ENCODE measurements around the gene SPOP. TPM values are rescaled to one million over a fixed set of nuclear protein-coding genes. Genes with fewer than 3 reads are reported as not detected.

SPOP gene
- total and polyA plus RNA-seq, 2 experiments from 2014 or later = 13.9 to 18.6 TPM

- Histone ChIP-seq H3K9me2 (ENCODE audit: insufficient read depth) (no peaks in the 10 kb centered on the region), H4K20me1 (replicated peaks; ENCODE audit: insufficient read depth) (no peaks in the 10 kb centered on the region), H3K4me2 (no peak overlapping the region), H3K36me3 (ENCODE audit: insufficient read depth) (peaks cover 24% of the 10 kb centered on the region), H3K4me1 (ENCODE audit: insufficient read depth) (no peaks in the 10 kb centered on the region), H2AFZ (no peak overlapping the region), H3K4me3 (no peak overlapping the region), H3K79me2 (replicated peaks; ENCODE audit: insufficient read depth) (no peaks in the 10 kb centered on the region), H3K27me3 (ENCODE audit: insufficient read depth) (no peaks in the 10 kb centered on the region), H3F3A (replicated peaks; ENCODE audit: low read depth) (no peaks in the 10 kb centered on the region), H3K27ac (ENCODE audit: low read depth) (no peak overlapping the region)
- peaks cover 3% of the 10 kb centered on the region for H3K27me3 Mint-ChIP-seq (ENCODE audit: insufficient read depth, low read depth, poor library complexity)
- H3K36me3 Mint-ChIP-seq (ENCODE audit: low read depth) = peaks cover 45% of the 10 kb centered on the region
- ATAC-seq = no peak
- DNase-seq (ENCODE audit: low spot score) = no peak
- no peak overlapping the region for H3K4me3 Mint-ChIP-seq
- H3K9me3 Mint-ChIP-seq = no peaks in the 10 kb centered on the region
- no peak overlapping the region for H3K27ac Mint-ChIP-seq
- H3K4me1 Mint-ChIP-seq = peaks cover 3% of the 10 kb centered on the region
- TF ChIP-seq CREB1 (CRISPR knock-in tag; IDR thresholded peaks at IDR 0.05; ENCODE audit: low read depth) (no peak), EZH2 (IDR thresholded peaks at IDR 0.05; ENCODE audit: low read depth, unreplicated experiment) (no peak), EZH2phosphoT487 (IDR thresholded peaks at IDR 0.05; ENCODE audit: unreplicated experiment) (no peak), ZNF331 (CRISPR knock-in tag; IDR thresholded peaks at IDR 0.05; ENCODE audit: low read depth) (no peak), ETS1 (IDR thresholded peaks at IDR 0.05) (no peak), ZNF462 (CRISPR knock-in tag; IDR thresholded peaks at IDR 0.05) (no peak), ZNF114 (CRISPR knock-in tag; IDR thresholded peaks at IDR 0.05) (no peak), REST (IDR thresholded peaks at IDR 0.05; ENCODE audit: unreplicated experiment) (no peak), NANOG (IDR thresholded peaks at IDR 0.05; ENCODE audit: borderline replicate concordance) (no peak), STAT1 (IDR thresholded peaks at IDR 0.05; ENCODE audit: unreplicated experiment) (no peak), CTCF (conservative IDR thresholded peaks at IDR 0.05; ENCODE audit: low read depth in 2 of 2) (no peak), JUNB (IDR thresholded peaks at IDR 0.05; ENCODE audit: unreplicated experiment) (no peak), POLR2AphosphoS5 (IDR thresholded peaks at IDR 0.05; ENCODE audit: low read depth) (no peak)
Measured at GRCh38 chr17:49699966-49700575, 22.2 kb upstream of the SPOP start.

Data from GM23338 (cell line).